ENCODE data around the gene KDM2B.

KDM2B gene

DNA sequence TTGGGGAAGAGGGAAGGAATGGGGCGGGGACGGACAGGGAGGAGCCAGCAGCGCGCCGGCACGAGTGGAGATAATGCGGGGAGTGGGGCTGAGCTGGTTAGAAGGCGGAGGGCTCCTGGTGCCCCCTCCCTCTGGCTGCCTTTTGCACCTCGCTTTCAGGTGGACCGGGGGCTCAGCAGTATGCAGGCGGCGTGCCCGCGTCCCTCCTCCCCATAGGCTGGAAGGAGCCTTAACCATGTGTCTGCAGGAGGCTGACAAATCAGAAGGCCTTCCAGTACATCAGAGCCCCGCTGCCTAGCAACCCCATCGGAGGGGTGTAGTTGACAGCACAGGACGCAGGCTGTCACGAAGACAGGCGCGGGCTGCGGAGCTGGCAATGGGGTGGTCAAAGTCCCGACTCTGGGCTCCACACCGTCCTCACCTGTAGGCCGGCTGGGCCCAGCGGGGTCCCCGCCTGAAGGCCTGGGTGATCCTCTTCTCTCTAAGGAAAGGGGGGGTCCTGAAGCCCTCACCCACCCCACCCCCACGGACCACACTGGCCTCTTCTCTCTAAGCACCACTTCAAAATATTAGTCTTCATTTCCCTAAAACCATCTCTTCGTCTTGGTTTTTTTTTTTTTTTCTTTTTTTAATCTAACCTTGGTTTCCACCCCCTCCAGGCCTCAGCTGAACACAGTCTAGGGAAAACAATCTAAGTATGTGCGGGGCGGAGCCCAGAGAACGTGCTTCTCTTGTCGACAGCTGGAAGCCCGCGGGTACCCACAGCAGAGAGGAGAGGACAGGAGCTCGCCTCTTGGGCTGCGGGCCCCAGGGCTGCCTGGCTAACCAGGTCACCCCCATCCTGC lies 44.5 kb downstream of the KDM2B start:
- peak overlapping the region; percentile 92 for H3K27ac Mint-ChIP-seq
- peaks cover 55% of the 10 kb centered on the region for H3K36me3 Mint-ChIP-seq (ENCODE audit: low read depth)
- H3K9me3 Mint-ChIP-seq = no peaks in the 10 kb centered on the region
- H3K4me1 Mint-ChIP-seq (ENCODE audit: low read depth) = peaks cover 83% of the 10 kb centered on the region
- intact Hi-C loops (cut with micrococcal nuclease) = loop anchor here (5.0 kb wide), 1 partner anchor 34 kb away; no protein-coding TSS in a partner anchor
- peak overlapping the region; percentile 78 for H3K4me3 Mint-ChIP-seq
- H3K27me3 Mint-ChIP-seq = no peaks in the 10 kb centered on the region

- no peaks in the 10 kb centered on the region for H3K27me3 Mint-ChIP-seq
- H3K9me3 Mint-ChIP-seq = no peaks in the 10 kb centered on the region
- peak overlapping the region; percentile 92 for H3K27ac Mint-ChIP-seq
- intact Hi-C loops (cut with micrococcal nuclease) = loop anchor here (5.0 kb wide), 1 partner anchor 33 kb away; no protein-coding TSS in a partner anchor
- H3K4me3 Mint-ChIP-seq = peak overlapping the region; percentile 78
- H3K36me3 Mint-ChIP-seq (ENCODE audit: low read depth) = peaks cover 57% of the 10 kb centered on the region
- H3K4me1 Mint-ChIP-seq (ENCODE audit: low read depth) = peaks cover 89% of the 10 kb centered on the region
These were observed 45.4 kb downstream of the KDM2B start for GRCh38 chr12:121535150-121536053.

GRCh38 chr12:121534495-121535148 lies 46.2 kb downstream of the KDM2B start:
- intact Hi-C loops (cut with micrococcal nuclease) = loop anchor here (5.0 kb wide), 1 partner anchor 32 kb away; no protein-coding TSS in a partner anchor
- peaks cover 54% of the 10 kb centered on the region for H3K36me3 Mint-ChIP-seq (ENCODE audit: low read depth)
- no peaks in the 10 kb centered on the region for H3K9me3 Mint-ChIP-seq
- peaks cover 84% of the 10 kb centered on the region for H3K4me1 Mint-ChIP-seq (ENCODE audit: low read depth)
- no peaks in the 10 kb centered on the region for H3K27me3 Mint-ChIP-seq
- H3K27ac Mint-ChIP-seq = peak overlapping the region; percentile 92
- no peak overlapping the region for H3K4me3 Mint-ChIP-seq

DNA sequence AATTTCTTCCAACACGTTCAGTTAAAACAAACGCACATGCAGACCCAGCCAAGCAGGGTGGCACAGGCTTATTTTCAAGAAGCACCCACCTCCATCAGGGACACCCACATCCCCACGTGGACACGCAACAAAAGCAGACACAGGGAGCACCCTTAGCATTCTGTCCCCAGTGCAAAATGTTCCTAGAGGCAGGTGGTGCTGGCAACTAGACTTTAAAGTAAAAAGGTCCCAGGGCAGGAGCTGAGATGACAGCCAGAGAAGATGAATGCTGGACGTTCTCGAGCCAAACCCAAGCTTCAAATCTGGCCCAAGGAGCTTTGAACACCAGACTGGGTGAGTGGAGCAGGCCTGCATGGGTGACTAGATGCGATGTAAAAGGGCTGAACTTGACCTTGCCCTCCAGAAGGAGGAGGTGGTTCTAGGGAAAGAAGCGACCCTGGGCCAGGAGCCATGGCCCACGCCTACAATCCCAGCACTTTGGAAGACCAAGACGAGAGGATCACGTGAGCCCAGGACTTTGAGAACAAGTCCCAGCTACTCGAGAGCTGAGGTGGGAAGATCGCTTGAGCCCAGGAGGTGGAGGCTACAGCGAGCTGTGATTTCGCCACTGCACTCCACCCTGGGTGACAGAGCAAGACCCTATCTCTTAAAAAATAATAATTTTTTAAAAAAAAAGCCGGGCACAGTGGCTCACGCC lies 47.3 kb downstream of the KDM2B start:
- no peak overlapping the region for H3K4me3 Mint-ChIP-seq

GRCh38 chr12:121532503-121533393 lies 48.1 kb downstream of the KDM2B start:
- H3K36me3 Mint-ChIP-seq (ENCODE audit: low read depth) = peaks cover 72% of the 10 kb centered on the region
- peaks cover 82% of the 10 kb centered on the region for H3K4me1 Mint-ChIP-seq (ENCODE audit: low read depth)

More for the DNA sequence above, 47.3 kb downstream of the KDM2B start:
- peaks cover 87% of the 10 kb centered on the region for H3K4me1 Mint-ChIP-seq (ENCODE audit: low read depth)
- intact Hi-C loops (cut with micrococcal nuclease) = no loop called here
- H3K27me3 Mint-ChIP-seq = no peaks in the 10 kb centered on the region
- H3K36me3 Mint-ChIP-seq (ENCODE audit: low read depth) = peaks cover 64% of the 10 kb centered on the region
- H3K9me3 Mint-ChIP-seq = no peaks in the 10 kb centered on the region
- no peak overlapping the region for H3K27ac Mint-ChIP-seq

DNA sequence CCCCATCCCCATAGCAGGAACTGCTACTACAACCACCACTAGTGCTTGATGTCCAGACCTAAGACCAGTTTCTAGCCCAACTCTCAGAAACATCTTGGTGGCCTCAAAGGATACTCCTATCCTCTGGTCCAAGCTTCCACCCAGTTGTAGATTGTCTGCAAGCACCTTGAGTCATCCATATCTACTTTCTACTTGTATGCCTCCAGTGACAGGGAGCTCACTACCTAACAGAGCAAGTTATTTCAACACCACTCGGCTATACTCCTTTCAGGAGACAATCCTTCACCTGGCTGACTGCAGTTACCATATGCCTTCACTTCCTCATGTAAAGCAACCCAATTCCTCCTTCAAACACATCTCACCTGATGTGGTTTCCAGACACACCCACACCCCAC lies 49.5 kb downstream of the KDM2B start:
- Mint-ChIP-seq H3K4me3 (no peak overlapping the region), H3K27ac (peak overlapping the region; percentile 65), H3K36me3 (ENCODE audit: low read depth) (peaks cover 82% of the 10 kb centered on the region), H3K9me3 (no peaks in the 10 kb centered on the region), H3K27me3 (no peaks in the 10 kb centered on the region), H3K4me1 (ENCODE audit: low read depth) (peaks cover 72% of the 10 kb centered on the region)
- intact Hi-C loops (cut with micrococcal nuclease) = no loop called here

More at GRCh38 chr12:121532503-121533393, 48.1 kb downstream of the KDM2B start:
- Mint-ChIP-seq H3K27me3 (no peaks in the 10 kb centered on the region), H3K4me3 (no peak overlapping the region), H3K9me3 (no peaks in the 10 kb centered on the region), H3K27ac (no peak overlapping the region)
- intact Hi-C loops (cut with micrococcal nuclease) = no loop called here

GRCh38 chr12:121530600-121531355 lies 50.0 kb downstream of the KDM2B start:
- peaks cover 88% of the 10 kb centered on the region for H3K36me3 Mint-ChIP-seq (ENCODE audit: low read depth)
- peaks cover 67% of the 10 kb centered on the region for H3K4me1 Mint-ChIP-seq (ENCODE audit: low read depth)
- H3K27ac Mint-ChIP-seq = peak overlapping the region; percentile 65
- intact Hi-C loops (cut with micrococcal nuclease) = no loop called here
- no peaks in the 10 kb centered on the region for H3K9me3 Mint-ChIP-seq
- H3K4me3 Mint-ChIP-seq = no peak overlapping the region
- H3K27me3 Mint-ChIP-seq = no peaks in the 10 kb centered on the region

GRCh38 chr12:121529184-121529583 lies 51.6 kb downstream of the KDM2B start:
- intact Hi-C loops (cut with micrococcal nuclease) = no loop called here
- Mint-ChIP-seq H3K9me3 (no peaks in the 10 kb centered on the region), H3K36me3 (ENCODE audit: low read depth) (peaks cover 93% of the 10 kb centered on the region), H3K27me3 (no peaks in the 10 kb centered on the region), H3K4me3 (no peak overlapping the region), H3K4me1 (ENCODE audit: low read depth) (peaks cover 51% of the 10 kb centered on the region), H3K27ac (no peak overlapping the region)

DNA sequence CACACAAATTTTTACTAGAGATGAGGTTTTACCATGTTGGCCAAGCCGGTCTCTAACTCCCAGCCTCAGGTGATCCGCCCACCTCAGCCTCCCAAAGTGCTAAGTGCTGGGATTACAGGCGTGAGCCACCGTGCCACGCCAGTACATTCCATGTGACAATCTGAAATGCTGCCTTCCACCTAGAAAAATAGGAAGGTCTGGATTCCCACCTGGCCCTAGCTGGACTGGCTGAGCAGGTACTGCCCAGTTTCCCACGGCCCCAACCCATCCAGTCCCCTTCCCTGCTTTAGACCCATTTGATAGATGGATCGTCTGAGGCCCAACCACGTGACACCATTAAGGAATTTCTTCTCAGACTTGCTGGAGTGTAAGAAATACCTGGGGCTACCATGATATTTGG lies 55.4 kb downstream of the KDM2B start:
- intact Hi-C loops (cut with micrococcal nuclease) = no loop called here
- no peaks in the 10 kb centered on the region for H3K27me3 Mint-ChIP-seq
- peaks cover 33% of the 10 kb centered on the region for H3K4me1 Mint-ChIP-seq (ENCODE audit: low read depth)
- H3K9me3 Mint-ChIP-seq = no peaks in the 10 kb centered on the region
- H3K27ac Mint-ChIP-seq = no peak overlapping the region
- H3K36me3 Mint-ChIP-seq (ENCODE audit: low read depth) = peaks cover 91% of the 10 kb centered on the region
- no peak overlapping the region for H3K4me3 Mint-ChIP-seq

DNA sequence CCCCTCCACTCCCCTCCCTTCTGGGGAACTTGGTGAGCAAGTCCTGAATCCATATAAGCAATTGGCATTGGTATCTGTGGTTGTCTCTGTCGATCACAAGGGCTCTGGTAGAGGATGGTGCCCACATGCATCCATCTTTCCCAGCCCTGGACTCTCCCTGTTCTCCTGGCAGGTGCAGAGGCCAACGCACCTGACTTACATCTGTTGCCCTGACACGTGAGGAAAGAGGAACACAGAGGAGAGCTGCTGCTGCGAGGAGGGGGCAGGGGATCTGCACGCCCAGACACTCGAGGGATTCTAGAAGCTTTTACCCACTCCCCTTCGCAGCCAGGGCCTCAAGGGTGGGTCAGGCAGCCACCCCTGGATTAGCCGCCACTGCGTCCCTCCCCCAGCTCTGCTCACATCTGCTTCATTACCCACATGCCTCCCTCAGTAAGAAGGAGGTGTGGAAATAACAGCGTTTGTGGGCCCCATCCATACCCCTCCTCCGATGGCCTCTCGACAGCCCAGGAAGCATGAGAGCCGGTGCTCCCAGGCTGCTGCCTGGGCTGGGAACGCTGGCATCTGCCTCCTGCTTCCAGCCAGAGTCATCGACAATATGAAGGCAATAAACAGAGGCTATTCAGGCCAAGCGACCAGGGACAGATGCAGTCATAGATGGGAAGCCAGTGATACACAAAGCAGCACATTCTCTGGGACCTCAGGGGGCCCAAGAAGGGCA lies 56.5 kb downstream of the KDM2B start:
- no peak overlapping the region for H3K27ac Mint-ChIP-seq
- peaks cover 95% of the 10 kb centered on the region for H3K36me3 Mint-ChIP-seq (ENCODE audit: low read depth)
- intact Hi-C loops (cut with micrococcal nuclease) = no loop called here
- H3K4me1 Mint-ChIP-seq (ENCODE audit: low read depth) = peaks cover 31% of the 10 kb centered on the region
- H3K4me3 Mint-ChIP-seq = no peak overlapping the region
- H3K9me3 Mint-ChIP-seq = no peaks in the 10 kb centered on the region
- no peaks in the 10 kb centered on the region for H3K27me3 Mint-ChIP-seq

DNA sequence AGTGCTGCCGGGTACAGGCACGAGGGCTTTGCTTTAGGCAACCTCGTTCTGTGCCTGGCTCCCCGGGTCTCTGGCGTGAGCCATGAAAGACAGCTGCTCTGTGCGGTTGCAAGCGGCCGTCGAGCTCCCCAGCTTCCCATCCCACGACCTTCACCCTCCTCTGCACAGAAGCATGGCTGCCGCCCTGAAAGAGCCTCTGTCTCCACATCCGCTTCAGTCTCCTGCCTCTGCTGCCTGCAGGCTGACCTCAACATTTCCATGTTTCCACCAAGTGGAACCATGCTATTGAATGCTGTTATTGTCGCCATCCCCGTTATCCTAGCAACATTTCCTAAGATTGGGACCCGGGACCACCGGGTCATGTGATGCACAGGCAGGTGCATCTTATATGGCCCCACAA lies 57.1 kb downstream of the KDM2B start:
- Mint-ChIP-seq H3K27ac (no peak overlapping the region), H3K4me3 (no peak overlapping the region), H3K9me3 (no peaks in the 10 kb centered on the region), H3K27me3 (no peaks in the 10 kb centered on the region), H3K36me3 (ENCODE audit: low read depth) (peaks cover 95% of the 10 kb centered on the region), H3K4me1 (ENCODE audit: low read depth) (peaks cover 25% of the 10 kb centered on the region)
- intact Hi-C loops (cut with micrococcal nuclease) = no loop called here
